ENCODE results near the gene ZNF784. TPM values are rescaled to one million over a fixed set of nuclear protein-coding genes. Genes with fewer than 3 reads are reported as not detected.

The ZNF784 gene
- total and polyA plus RNA-seq, 9 of the 15 experiments (the other 6 are each of a cell fraction or from before 2014, with no cell fraction given): 0.14 to 6.1 (median 2.1) TPM

- TF ChIP-seq MCM2 (IDR thresholded peaks at IDR 0.05; ENCODE audit: low read depth): no peak
- no peak for TF ChIP-seq E2F3 (CRISPR knock-in tag; IDR thresholded peaks at IDR 0.05)
- no peak for TF ChIP-seq RBM15 (IDR thresholded peaks at IDR 0.05; ENCODE audit: insufficient read depth, low read length)
- TF ChIP-seq CXXC5 (CRISPR knock-in tag; IDR thresholded peaks at IDR 0.05): peak; percentile 59
- no peak for TF ChIP-seq ZEB2 (IDR thresholded peaks at IDR 0.05)
- TF ChIP-seq RNF2 (IDR thresholded peaks at IDR 0.05): no peak
- no peak for TF ChIP-seq SRSF1 (IDR thresholded peaks at IDR 0.05; ENCODE audit: low read depth, low read length)
- TF ChIP-seq GATA2 (CRISPR knock-in tag; IDR thresholded peaks at IDR 0.05): no peak
- TF ChIP-seq PHB (CRISPR knock-in tag; IDR thresholded peaks at IDR 0.05): 0 out of 2 replicates have a peak, but pooled peaks have one; percentile 56
- TF ChIP-seq PTRF (tag; IDR thresholded peaks at IDR 0.05): no peak
- peak; percentile 85 for TF ChIP-seq ELF4 (CRISPR knock-in tag; IDR thresholded peaks at IDR 0.05)
- TF ChIP-seq TFE3 (CRISPR knock-in tag; IDR thresholded peaks at IDR 0.05): no peak
- TF ChIP-seq TOE1 (IDR thresholded peaks at IDR 0.05; ENCODE audit: borderline replicate concordance): peak; percentile 48
- no peak for TF ChIP-seq TOE1 (CRISPR knock-in tag; IDR thresholded peaks at IDR 0.05; ENCODE audit: borderline replicate concordance, low read depth)
- no peak for TF ChIP-seq PRDM10 (IDR thresholded peaks at IDR 0.05; ENCODE audit: partially characterized antibody)
- 0 out of 2 replicates have a peak, but pooled peaks have one; percentile 48 for TF ChIP-seq ZBTB7A (IDR thresholded peaks at IDR 0.05; ENCODE audit: borderline replicate concordance, control insufficient read depth, low read depth, low read length)
- no peak for TF ChIP-seq ATF1 (CRISPR knock-in tag; IDR thresholded peaks at IDR 0.05)
- no peak for TF ChIP-seq ATF1 (tag; IDR thresholded peaks at IDR 0.05)
- TF ChIP-seq ATF3 (IDR thresholded peaks at IDR 0.05): no peak
- no peak for TF ChIP-seq ATF3 (CRISPR knock-in tag; conservative IDR thresholded peaks at IDR 0.05)
- TF ChIP-seq STAT5A (IDR thresholded peaks at IDR 0.05; ENCODE audit: borderline replicate concordance, low read length): no peak
- TF ChIP-seq HNRNPLL (IDR thresholded peaks at IDR 0.05; ENCODE audit: low read depth, low read length, poor library complexity, severe bottlenecking): peak; percentile 70
- TF ChIP-seq MAFF (IDR thresholded peaks at IDR 0.05; ENCODE audit: low read length): no peak
These were observed 25.5 kb downstream of the ZNF784 start (continued) for GRCh38 chr19:55598719-55599467.

Measured in K562 (cell line).